ENCODE results near the gene RGS17. TPM values are rescaled to one million over a fixed set of nuclear protein-coding genes. Genes with fewer than 3 reads are reported as not detected.

RGS17 gene
- 3.2 and 3.8 TPM in 2 replicates for total RNA-seq (2021)
- long read RNA-seq, transcript RGS17-201 (5 exons, 1,636 nt): major isoform, 23 of 24 reads
- long read RNA-seq, partial matches to known transcripts: 0 of 24 reads
- long read RNA-seq, other reads (novel, unspliced or antisense): 1 of 24 reads

GRCh38 chr6:153131037-153131981, at the start of gene RGS17:
TSS of gene RGS17 (minus strand) at chr6:153131282. CDS start at chr6:153044018, 87,264 bp downstream.
- peak within 1 kb of the TSS; percentile 90 to 99 for H3K4me3 Mint-ChIP-seq
- H2BK20ac ChIP-seq (ENCODE audit: low read depth, low read length, poor library complexity, severe bottlenecking): no peak within 1 kb of the TSS
- no peaks in the 10 kb centered on the region for H3K79me1 ChIP-seq (ENCODE audit: insufficient read depth, low read depth, low read length, poor library complexity, severe bottlenecking)
- H3T11ph ChIP-seq (ENCODE audit: low read length): no peak within 1 kb of the TSS
- H3K56ac ChIP-seq (ENCODE audit: insufficient read length, low read depth, low read length): no peak within 1 kb of the TSS
- peak within 1 kb of the TSS; percentile 74 for H3K4me2 ChIP-seq (ENCODE audit: insufficient read depth, insufficient read length, low read length)
- peaks cover 3% of the 10 kb centered on the region; the same call in 1 of the 2 replicates for H3K27me3 ChIP-seq (ENCODE audit: insufficient read depth, low read length)
- no CpG with 5 or more reads among the region's 89 CpGs for WGBS (ENCODE audit: extremely low coverage, insufficient read length, low lambda C conversion rate)
- H3K27me3 Mint-ChIP-seq (ENCODE audit: low read depth): peaks cover 44% of the 10 kb centered on the region
- TF ChIP-seq CTCF (conservative IDR thresholded peaks at IDR 0.05): no peak
- H2AK5ac ChIP-seq (ENCODE audit: insufficient read length, low read length): no peak within 1 kb of the TSS
- no peak within 1 kb of the TSS for H2BK12ac ChIP-seq (ENCODE audit: insufficient read length, low read depth, low read length)
- peaks cover 14% of the 10 kb centered on the region for H3K23me2 ChIP-seq (ENCODE audit: insufficient read length, low read depth, low read length, poor library complexity, severe bottlenecking)
- H3K79me2 ChIP-seq (ENCODE audit: insufficient read depth, low read length): no peaks in the 10 kb centered on the region
- no peak within 1 kb of the TSS for H3K27ac ChIP-seq (ENCODE audit: insufficient read length, low read depth, low read length)
- H3K27ac Mint-ChIP-seq: peak within 1 kb of the TSS in 2 of 3 experiments; percentile 36 to 82; a peak in 4 of 7 replicates
- H3K9ac ChIP-seq (ENCODE audit: extremely low read depth, insufficient read length, low read length): peak within 1 kb of the TSS; percentile 51
- H3K9me3 ChIP-seq (ENCODE audit: control insufficient read depth, low read depth, low read length): no peaks in the 10 kb centered on the region
- no peak within 1 kb of the TSS for H4K8ac ChIP-seq (replicated peaks; ENCODE audit: insufficient read length, low read depth, low read length)
- H3K18ac ChIP-seq (ENCODE audit: insufficient read length, low read depth, low read length): peak within 1 kb of the TSS; percentile 67
- 0 out of 2 replicates have a peak within 1 kb of the TSS, but pooled peaks have one; percentile 56 for H3K14ac ChIP-seq (ENCODE audit: insufficient read depth, low read length)
- H3K4me1 Mint-ChIP-seq: peaks cover 17 to 20% of the 10 kb centered on the region in 2 experiments
- no peak within 1 kb of the TSS for H4K5ac ChIP-seq (ENCODE audit: insufficient read length, low read depth, low read length)
- H3K4ac ChIP-seq (ENCODE audit: low read depth, low read length): no peak within 1 kb of the TSS
- H3K9me3 Mint-ChIP-seq: peaks cover 0 to 9% of the 10 kb centered on the region in 2 experiments; a peak in 3 of 5 replicates
- peak; percentile 82 for DNase-seq
- H3K4me1 ChIP-seq (ENCODE audit: insufficient read depth, low read length): no peaks in the 10 kb centered on the region; the same call in 1 of the 2 replicates
- no peak within 1 kb of the TSS for H2BK15ac ChIP-seq (ENCODE audit: low read depth, low read length)
- H2BK120ac ChIP-seq (ENCODE audit: low read depth, low read length, poor library complexity, severe bottlenecking): no peak within 1 kb of the TSS
- H2BK5ac ChIP-seq (ENCODE audit: insufficient read length, low read length): no peak within 1 kb of the TSS
- H3K36me3 Mint-ChIP-seq (ENCODE audit: insufficient read depth in 1 of 3, low read depth in 3 of 3): peaks cover 0 to 8% (median 2%) of the 10 kb centered on the region in 3 experiments; a peak in 3 of 7 replicates
- H2AFZ ChIP-seq (ENCODE audit: low read length): no peak within 1 kb of the TSS
- no peak within 1 kb of the TSS for H3K23ac ChIP-seq (ENCODE audit: insufficient read length, low read depth, low read length)
- no peaks in the 10 kb centered on the region for H4K20me1 ChIP-seq (ENCODE audit: control insufficient read depth, insufficient read depth, insufficient read length)
- H4K91ac ChIP-seq (ENCODE audit: insufficient read length, low read depth, low read length): no peak within 1 kb of the TSS
